IPS-NIHi11 (cell line): Measurements from ENCODE around the gene BARHL2.

Source experiments
- DNase-seq: peaks from one replicate; pipeline ENCODE4 v3.0.0; 2012; ENCODE audit warnings: mixed read lengths, low spot score

BARHL2 gene

DNA sequence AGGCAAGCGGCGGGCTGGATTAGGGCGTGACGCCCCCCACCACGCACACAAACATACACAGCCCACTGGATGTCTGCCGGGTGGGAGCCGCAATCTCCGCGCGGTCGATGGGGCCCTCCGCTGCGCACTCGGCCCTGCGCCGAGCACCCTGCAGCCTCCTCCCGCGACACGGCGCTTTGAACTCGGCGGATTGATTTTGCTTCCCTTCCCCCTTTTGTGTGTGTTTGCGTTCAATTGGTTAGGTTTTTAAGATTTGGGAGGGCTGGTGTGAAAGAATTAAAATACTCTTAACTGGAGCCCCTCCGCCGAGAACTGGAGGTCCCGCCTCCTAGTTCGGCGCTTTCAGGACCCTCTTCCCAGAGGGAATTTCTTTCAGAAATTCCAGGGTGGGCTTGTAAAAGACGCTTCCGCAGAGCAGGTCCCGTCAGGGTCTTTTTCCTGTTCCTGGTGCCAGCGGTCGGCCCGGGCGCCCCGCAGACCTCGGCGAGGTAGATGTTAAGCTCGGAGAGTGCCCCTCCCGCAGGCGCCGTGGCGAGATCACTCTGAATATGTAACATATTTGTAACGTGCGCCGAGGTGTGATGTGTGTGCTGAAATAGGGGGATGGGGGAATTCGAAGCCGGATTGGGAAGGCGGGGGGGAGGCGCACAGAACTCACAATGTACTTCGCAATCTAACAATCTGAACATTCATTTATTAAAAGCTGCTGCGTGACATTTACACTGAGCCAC is 8.0 kb upstream of the BARHL2 start:
- no peak for DNase-seq

DNA sequence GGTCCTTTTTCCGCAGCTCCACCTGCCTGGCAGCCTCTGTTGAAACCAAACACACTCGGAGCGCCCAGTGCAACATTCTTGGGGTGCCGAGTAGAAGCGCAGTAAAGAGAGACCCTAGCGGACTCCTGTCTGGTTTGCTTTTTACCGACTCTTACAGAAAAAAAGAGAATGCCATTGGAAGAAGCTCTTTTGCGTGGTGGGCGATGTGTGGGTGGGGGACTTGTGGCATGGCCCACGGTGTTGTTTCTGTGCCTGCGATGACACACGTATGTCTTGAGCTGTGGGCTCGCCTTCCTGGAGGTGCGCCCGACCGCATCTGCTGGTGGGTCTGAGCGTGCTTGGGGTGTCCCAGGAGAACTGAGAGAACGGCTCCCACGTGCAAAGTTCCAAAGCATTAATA is 7.3 kb upstream of the BARHL2 start:
- no peak for DNase-seq

DNA sequence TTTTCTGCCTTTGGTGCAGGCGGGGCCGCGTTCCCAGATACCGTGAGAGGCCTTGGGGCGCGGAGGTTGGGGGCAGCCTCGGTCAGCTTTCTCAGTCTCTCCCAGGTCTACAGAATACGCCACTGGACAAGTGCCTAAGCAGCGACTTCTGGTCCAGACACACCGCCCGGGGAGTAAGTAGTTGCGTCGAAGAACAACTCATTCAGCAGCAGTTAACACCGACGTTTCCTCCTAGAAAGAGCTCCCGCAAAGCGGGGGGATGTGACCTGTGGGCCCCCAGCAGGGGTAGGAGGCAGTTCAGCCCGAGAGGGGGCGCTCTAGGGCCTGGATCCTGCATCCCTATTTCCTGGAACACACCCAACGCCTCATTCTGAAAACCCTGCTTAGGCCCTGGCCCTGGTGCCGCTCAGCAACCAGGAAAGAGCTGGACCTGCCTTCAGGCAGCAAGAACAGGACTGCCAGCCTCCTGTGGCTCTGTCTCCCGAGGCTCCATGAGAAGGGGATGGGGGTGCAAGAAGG is 6.5 kb upstream of the BARHL2 start:
- peak; percentile 64 for DNase-seq

DNA sequence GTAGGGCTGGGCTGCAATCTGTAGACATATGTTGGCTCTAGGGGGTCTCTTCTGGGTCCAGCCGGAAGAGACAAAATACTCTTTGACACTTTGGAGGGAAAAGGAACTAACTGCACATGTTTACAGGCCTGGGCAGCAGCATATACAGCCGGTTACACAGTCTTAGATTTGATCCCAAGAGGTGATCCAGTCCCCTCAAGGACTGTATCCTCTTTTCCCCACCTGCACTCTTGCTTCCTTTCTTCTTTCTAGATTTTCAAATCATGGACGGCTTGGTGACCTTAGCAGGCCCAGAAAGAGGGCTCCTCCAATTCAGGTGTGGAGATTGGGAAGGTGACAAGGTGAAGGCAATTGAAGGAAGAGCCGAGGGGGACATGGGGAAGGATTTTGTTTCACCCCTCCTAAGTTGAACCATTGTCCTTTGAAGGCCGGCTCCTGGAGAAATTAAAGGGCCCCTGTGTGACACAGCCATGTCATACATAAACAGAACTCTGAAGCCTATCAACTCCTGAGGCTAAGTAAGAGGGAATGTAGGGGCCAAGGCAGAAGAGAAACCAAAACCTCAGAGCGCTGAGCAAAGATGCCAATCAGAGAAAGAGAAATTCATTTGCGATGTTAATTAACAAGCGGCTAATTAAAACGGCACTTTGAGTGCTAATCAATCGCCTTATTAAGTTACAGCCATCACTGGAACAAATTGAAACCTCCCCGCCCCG is 5.9 kb upstream of the BARHL2 start:
- DNase-seq = no peak

DNA sequence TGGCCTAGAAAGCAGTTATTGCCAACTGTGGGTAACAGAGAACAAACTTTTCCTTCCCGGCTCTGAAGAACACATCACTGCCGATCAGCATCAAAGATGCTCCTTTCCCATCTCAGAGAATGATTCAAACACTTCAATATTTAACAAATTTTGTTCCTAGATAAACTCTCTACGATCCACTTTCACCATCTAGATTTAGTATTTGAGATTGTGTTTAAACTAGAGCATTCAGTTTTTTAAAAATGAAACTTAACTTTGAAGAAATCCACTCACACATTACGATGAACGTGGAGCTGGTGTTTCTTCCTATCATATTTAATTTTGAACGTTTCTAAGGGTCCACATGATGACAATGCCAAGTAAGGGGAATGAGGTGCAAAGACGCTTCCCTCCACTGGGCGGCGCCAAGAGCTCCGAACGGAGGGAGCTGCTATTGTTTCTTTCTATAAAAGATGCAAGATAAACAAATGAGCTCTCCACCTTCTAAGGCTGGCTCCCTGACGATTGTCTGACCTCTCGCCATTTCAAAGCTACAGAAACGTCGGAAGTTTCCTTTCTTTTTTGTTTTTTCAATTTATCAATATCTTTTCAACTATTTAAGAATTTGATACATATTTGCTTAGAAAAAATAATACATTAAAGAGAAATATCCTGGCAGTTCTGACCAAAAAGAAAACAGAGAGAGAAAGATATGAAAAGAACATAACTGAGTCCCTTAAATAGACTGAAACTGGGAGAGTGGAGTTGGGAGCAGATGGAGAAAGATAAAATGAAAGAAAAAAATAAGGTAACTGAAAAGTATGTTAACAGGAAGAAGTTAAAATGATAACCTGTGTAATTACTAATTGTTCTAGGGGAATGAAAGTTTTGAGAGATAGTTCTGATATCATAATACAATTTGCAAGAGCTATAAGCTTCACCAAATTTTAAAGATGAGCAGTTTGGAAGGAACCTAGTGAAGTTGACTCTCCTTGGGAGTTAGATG is 4.4 kb upstream of the BARHL2 start:
- peak; percentile 69 for DNase-seq

DNA sequence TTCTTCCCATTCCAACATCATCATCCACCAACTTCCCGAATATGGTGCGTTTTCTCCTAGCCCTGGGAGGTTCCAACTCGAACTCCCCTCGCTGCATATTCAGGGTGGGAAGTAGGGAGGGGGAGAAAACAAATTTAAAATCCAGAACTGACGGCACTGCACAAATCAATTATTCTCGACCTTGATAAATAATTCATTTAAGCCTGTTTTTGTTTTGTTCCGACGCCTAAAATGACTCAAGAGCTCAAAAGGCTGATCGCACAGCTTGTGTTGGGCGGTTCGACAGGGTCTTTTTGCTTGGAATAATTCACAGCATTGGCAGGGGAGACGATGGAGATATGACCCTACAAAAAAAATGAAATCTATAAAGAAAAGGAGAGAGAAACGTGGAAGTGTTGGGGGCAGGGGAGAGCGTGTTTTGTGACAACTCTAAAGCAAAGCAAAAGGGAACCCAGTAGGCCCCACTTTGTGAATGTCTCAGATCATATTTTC is 3.1 kb upstream of the BARHL2 start:
- no peak for DNase-seq

DNA sequence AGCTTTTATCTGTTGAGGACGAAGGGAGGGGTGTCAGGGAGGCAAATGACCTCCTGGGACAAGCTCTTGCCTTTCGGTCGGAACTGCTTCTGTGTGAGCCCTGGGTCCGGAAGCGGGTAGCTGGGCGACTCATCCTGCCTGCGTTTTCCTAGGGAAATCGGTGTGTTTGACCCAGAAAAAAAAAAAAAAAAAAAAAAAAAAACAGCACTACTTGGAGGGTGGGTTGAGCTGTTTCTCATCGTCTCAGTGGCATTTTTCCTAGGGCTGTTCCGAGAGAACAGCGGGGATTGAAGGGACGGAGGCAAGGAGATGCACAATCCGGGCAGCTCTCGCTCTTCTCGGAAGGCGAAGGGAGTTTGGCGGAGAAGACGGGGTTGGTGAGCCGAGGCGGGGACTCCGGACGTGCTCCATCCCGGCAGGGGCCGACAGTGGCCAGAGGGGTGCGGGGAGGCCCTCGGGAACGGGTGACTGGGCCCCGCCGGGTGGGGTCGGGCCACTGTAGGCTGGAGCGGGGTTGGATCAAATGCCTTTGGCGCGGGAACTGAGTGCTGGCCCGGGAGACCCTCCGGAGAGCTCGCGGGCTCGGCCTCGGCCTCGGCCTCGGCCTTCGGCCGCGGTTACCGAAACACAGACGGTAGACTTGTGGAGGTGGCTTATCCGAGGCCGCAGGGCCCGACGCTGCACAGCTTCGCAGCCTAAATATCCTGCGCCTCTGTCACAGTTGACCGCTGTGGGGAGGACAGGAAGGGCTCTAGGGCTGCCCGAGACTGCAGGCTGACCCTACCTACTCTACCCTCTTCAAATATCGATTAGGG is 2.4 kb upstream of the BARHL2 start:
- DNase-seq = peak; percentile 43

DNA sequence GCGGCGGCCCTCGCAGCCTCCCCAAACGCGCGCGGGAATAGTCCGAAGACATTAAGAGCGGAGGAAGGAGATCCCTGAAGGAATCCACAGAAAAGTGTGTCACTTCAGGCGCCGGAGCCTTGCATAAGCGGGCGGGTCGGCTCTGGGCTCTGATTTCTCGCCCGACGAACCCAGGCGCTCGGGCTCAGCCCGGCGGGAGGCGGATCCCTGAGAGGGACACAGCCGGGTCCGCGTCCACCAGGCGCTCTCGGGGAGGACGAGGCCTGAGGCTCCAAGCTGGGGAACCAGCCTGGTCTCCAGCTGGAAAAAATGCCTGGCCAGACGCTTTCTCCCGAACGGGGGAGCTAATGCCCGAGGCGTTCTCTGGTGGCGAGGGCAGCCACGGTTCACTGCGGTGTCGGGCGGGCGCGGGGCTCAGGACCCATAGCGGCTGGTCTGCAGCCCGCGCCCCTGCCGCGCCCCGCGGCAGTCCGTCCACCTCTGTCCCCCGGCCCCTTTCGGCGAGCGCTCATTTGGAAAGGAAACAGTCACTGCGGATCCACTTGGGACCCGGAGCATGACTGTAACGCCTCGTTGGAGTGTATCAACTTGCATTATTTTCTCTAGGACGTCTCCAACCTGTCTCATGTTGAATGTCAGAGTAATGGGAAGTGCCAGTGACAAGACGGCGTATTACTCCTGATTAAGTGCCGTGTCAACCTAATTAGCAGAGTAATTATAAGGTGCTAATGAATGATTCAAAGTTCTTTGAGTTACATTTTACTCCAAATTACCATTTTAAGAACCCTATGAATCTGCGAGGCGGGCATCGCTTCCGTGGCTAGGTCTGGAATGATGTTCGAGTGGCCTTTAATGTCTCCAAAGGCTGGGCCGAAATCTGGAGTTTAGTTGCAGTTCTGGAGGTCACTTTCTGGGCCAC is 1.6 kb upstream of the BARHL2 start:
- DNase-seq = peak; percentile 43

DNA sequence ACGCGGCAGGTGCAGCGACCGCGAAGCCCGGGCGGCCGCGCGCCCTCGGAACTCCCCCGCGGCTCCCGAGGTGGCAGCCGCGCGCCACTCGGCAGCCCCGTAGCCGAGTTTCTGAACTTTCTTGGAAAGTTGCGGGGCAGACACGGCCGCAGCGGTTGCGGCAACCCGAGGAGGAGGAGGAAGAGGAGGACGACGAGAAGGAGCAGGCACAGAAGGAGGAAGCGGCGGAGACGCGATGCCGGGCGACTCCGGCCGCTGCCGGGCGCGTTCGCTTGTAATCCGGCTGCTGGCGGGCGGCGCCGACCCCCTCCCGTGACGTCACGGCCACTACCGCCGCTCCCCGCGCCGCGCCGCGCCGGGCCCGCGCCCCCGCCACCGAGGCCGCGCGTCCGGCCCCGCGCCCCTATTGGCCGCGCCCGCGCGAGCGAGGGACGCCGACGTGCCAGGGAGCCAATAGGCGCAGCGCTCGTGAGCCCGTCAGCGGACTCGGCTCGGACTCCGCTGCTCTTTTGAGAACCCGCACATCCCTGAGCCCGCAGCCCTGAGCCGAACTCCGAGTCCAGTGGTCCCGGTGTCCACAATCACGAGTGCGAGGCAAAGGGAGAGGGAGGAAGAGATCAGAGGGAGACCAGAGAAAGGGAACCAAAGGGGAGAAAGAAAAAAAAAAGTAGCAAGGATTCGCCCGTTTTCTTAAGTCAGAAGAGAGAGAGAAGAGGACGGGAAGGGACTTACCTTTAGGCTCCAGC is 736 bp upstream of the BARHL2 start:
- peak; percentile 90 for DNase-seq

DNA sequence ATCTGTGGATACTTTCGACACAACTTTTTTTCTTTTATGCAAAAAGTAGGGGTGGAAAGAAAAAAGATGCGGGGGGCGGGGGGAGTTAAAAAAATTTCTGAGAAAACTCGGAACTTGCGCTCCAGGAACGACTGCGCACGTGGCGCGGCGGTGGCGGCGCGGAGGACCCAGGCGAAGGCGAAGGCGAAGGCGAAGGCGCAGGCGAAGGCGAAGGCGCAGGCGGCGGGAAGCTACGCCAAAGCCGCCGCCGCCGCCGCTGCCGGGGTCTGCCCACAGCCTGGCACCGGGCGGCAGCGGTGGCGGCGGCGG is 208 bp upstream of the BARHL2 start:
- DNase-seq = no peak

DNA sequence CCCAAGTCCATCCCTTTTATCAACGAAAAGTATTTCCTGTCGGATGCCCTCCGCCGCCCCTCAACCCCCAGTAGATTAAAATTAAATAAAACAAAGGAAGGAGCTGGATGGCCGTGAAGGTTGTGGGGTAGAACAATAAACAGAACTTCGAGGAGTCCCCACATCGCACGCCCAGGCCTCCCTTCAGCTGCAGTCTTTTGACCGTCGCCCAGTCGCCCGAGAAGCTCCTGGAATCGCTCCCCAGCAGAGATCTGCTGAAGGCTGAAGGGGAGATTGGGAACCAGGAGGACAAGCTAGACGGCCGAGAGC is 905 bp downstream of the BARHL2 start:
- DNase-seq = no peak

DNA sequence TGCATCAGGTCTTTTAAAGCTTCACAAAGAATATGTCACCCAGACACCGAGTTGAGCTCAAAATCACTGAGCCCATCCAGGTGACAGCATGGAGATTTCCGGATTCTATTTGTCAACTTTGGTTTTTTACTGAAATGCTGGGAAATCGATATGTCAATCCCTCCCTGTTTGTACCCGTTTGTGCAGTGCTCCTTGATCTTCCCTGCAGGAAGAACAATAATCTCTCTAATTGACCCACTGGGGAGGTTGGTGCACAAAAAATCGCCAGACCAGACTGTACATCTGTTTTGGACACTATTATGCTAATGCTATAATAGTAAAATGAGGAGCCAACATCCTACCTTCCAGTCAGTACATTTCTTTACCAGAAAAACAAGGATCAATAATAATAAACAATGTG is 1.8 kb downstream of the BARHL2 start:
- DNase-seq = no peak

DNA sequence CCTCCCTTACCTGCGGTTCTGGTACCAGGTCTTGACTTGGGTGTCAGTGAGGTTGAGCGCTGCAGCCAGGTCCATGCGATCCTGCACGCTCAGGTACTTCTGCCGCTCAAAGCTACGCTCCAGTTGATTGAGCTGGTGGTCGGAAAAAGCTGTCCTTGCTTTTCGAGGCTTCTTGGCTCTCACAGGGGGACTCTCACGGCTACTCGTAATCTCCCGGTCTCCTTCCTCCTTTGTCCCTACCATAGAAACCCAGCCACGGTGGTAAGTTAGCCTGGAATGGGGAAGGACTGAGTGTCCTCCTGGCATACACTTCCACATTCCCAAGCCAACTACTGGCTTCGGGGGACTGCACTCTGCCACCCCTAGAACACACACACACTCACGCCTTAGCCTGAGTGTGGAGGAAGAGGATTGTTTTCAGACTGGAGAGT is 2.6 kb downstream of the BARHL2 start:
- DNase-seq = no peak

DNA sequence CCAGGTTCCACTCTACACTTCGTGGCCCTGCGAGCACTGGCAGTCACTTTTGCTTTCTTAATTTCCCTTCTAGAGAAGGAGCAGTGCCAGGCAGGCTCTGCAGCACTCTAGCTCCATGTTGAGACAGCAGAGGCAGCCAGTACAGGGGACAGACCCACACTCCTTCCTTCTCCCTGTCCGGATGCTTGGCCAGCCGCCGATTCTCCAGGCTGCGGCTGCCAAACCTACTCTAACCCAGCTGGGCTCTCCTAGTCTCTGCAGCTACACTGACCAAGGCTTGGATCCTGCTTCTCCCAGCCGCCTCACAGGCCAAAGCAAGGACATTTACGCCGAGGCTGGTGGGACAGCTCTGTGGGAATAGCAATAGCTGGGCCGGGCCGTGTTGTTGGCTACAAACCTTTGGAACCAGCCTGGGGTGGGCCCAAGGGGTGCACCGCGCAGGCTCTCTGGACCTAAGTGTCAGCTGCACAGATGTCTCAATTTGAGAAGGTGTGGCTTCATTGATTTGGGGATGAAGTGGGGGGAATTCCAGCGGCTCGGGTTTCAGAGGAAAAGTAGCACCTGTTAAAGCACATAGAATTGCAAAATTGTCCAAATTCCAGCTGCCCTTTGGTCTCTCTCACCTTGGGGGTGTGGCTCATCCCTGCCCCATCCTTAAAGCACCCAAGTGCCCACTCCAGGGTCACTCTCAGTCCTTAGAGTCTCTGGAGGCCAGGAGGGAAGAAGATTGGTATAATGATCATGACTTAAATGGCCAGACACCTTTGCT is 3.2 kb downstream of the BARHL2 start:
- no peak for DNase-seq

DNA sequence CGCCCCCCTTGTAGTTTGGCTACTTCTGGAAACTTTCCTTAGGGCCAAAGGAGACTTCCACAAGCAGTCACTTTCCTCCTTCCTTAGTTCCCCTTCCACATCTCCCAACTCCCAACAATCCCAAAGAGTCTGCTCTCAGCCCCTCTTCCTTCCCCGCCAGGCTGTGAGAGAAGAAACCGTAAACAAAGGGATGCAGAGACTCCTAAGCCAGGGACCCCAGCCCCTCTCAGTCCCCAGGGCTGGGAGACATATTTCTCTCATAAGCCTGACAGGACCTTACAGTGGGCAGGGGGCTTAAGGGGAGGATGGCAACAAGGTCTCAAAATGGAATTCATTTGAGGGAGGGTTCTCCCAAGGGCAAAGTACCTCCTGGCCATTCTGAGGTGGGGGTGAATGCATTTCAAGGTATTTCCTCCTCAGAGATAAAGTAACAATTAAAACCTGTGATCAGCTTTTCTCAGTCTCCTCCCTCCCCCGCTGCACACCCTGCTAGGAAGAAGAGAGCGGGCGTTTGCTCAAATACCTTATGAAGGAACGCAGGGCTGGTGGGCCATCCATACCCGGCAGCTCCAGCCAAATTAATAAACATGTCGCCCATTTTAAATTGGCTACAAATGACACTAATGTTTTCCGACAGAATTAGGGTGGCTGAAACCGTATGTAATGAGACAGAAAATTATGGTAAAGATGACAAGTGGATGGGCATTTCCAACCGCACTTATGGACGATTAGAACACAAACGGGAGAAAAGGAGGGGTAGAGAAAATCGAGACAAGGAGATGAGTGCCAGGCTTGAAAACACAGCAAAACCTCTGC is 4.0 kb downstream of the BARHL2 start:
- DNase-seq = no peak

DNA sequence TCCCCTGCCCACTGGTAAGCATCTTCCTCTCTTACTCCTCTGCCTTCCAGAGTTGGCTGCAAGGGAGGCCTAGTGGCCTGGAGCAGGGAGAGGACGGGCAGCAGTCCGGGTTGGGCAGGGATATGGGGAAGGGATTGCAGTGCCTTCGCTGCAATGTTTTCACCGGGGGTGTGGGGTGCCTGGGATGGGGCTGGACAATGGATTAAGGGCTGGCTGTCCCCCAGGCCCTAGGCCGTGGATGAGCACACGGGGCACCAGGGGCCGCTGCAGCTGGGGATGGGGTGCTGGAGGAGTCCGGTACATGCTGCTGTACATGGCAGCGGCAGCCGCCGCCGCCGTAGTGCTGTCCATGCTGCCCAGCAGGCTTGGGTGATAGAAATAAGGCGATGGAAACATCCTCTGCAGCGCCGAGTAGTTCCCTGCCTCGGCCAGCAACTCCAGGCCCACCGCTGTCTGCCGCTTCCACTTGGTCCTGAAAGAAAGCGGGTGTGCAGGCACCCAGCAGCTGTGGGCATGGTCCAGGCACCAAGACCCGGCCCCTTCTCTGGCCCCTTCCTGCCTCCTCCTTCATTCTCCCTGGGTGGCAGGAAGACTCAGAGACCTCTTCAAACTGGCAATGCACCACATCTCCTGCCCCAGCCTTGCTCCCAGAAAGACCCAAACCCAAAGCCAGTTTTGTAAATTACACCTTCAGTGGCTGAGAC is 4.8 kb downstream of the BARHL2 start:
- no peak for DNase-seq

DNA sequence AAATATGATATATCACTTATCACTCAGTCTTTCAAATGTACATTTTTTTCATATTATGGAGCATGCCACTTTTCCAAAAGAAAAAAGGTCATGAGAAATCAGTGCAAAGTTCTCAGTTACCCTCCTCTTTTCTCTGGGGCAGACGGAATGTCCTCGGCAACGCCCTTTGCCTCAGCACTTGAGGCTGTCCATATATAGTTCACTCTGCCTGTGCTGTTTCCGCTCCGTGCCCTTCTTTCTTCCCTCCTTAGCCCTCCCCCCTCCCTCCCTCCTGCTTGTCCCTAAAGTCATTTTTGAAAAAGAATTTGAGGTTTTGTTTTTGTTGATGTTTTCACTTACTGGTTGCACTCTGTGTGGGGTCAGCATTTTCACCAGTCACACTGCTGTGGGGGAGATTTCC is 5.4 kb downstream of the BARHL2 start:
- no peak for DNase-seq
